HG03442 (cell line): ENCODE data around the gene KDM2B.
"Not testable (repeated sequence)": the region's sequence is repeated elsewhere in the genome, so short reads cannot be mapped to it uniquely, and the experiment has no call there.

Experiments
- ATAC-seq: cut with Tn5 transposase; IDR thresholded peaks from one replicate; pipeline ENCODE4 v1.9.1; 2021; ENCODE audit warnings: mild to moderate bottlenecking, moderate library complexity; ENCODE audit not compliant: unreplicated experiment

Gene KDM2B

GRCh38 chr12:121397521-121397920 lies 183.3 kb downstream of the KDM2B start:
- no peak for ATAC-seq

GRCh38 chr12:121392325-121392716 lies 188.5 kb downstream of the KDM2B start:
- ATAC-seq: no peak

- no peak for ATAC-seq
These were observed 189.1 kb downstream of the KDM2B start for GRCh38 chr12:121391619-121392324.

GRCh38 chr12:121390856-121391255 lies 190.0 kb downstream of the KDM2B start:
- ATAC-seq: no peak

GRCh38 chr12:121388421-121388981 lies 192.3 kb downstream of the KDM2B start:
- no peak for ATAC-seq

- not testable (repeated sequence) for ATAC-seq
These were observed 195.9 kb downstream of the KDM2B start for GRCh38 chr12:121384891-121385290.

- ATAC-seq: no peak
These were observed 197.2 kb downstream of the KDM2B start for GRCh38 chr12:121383601-121384021.

GRCh38 chr12:121379945-121380344 lies 200.9 kb downstream of the KDM2B start:
- no peak for ATAC-seq
